Mucosa of descending colon (tissue), 3 donors: ENCODE data around the gene CEP57. TPM values are rescaled to one million over a fixed set of nuclear protein-coding genes. Genes with fewer than 3 reads are reported as not detected.

ENCODE experiments used
- ATAC-seq: fragments of 200-7000 bp; cut with Tn5 transposase; one replicate; pipeline ENCODE4 v1.9.1; 2020; ENCODE audit warnings: mild to moderate bottlenecking, moderate library complexity
- DNase-seq, 3 donors: peaks; one replicate each; pipeline ENCODE4 v3.0.0-alpha.2; 2020
- H3K36me3 ChIP-seq: fragments of 200-600 bp; one replicate; pipeline ENCODE4 v1.8.0; 2021; ENCODE audit warnings: low read depth, mild to moderate bottlenecking
- H3K4me1 ChIP-seq: fragments of 200-600 bp; one replicate; pipeline ENCODE4 v1.8.0; 2021; ENCODE audit warnings: low read depth, mild to moderate bottlenecking
- H3K4me3 ChIP-seq: fragments of 200-600 bp; one replicate; pipeline ENCODE4 v1.8.0; 2021; ENCODE audit warnings: mild to moderate bottlenecking
- H3K9me3 ChIP-seq: fragments of 200-600 bp; one replicate; pipeline ENCODE4 v1.8.0; 2021; ENCODE audit warnings: mild to moderate bottlenecking
- intact Hi-C, 2 donors: fragments of 100-400 bp; cut with DNase I in 1 of 2; cut with micrococcal nuclease in 1 of 2; formaldehyde crosslinking; loops; one replicate each; pipeline versions ENCODE4 v1.11.0 to v1.11.1; 2022; cut with DNase I, micrococcal nuclease
- long read RNA-seq, 2 donors: library from polyadenylated mRNA; unstranded; transcript quantifications; one replicate each; pipeline ENCODE4 v2.0.0, GENCODE V29; 2019 to 2021
- total RNA-seq, 3 donors: library from RNA; stranded (reverse); fragmentation: NEBNext Ultra II Directional in 2 of 3; extraction: Animal tissue kit (Norgen Biotek cat#: 25700) in 2 of 3; gene quantifications; one replicate each; pipeline versions ENCODE4 v1.2.1 to v1.2.4, GENCODE V29; 2021 to 2023
- TF ChIP-seq, protein P1 (sequence below): fragments of 200-600 bp; IDR thresholded peaks from one replicate; pipeline ENCODE4 v1.8.0; 2022; ENCODE audit warnings: antibody characterized with exemption, mild to moderate bottlenecking
- donor health status: DM: no; HTN: no; CAD: no; lungs with moderate emphysema.
- donor health status: DM: no; HTN: no; CAD: no.
- donor health status: DM: no; HTN: yes; CAD: no.

Gene CEP57
- 10 to 100 TPM; 29.7 to 35.1 (median 29.9) TPM for total RNA-seq
- long read RNA-seq, donor 1, transcript CEP57-202 (11 exons, 3,178 nt): major isoform, 19 of 31 reads
- long read RNA-seq, donor 1, partial matches to known transcripts: 2 of 31 reads
- long read RNA-seq, donor 1, other reads (novel, unspliced or antisense): 9 of 31 reads
- long read RNA-seq, donor 2, transcript CEP57-210 (7 exons, 2,084 nt): major isoform, 12 of 26 reads
- long read RNA-seq, donor 2, partial matches to known transcripts: 10 of 26 reads
- long read RNA-seq, donor 2, other reads (novel, unspliced or antisense): 2 of 26 reads

DNA sequence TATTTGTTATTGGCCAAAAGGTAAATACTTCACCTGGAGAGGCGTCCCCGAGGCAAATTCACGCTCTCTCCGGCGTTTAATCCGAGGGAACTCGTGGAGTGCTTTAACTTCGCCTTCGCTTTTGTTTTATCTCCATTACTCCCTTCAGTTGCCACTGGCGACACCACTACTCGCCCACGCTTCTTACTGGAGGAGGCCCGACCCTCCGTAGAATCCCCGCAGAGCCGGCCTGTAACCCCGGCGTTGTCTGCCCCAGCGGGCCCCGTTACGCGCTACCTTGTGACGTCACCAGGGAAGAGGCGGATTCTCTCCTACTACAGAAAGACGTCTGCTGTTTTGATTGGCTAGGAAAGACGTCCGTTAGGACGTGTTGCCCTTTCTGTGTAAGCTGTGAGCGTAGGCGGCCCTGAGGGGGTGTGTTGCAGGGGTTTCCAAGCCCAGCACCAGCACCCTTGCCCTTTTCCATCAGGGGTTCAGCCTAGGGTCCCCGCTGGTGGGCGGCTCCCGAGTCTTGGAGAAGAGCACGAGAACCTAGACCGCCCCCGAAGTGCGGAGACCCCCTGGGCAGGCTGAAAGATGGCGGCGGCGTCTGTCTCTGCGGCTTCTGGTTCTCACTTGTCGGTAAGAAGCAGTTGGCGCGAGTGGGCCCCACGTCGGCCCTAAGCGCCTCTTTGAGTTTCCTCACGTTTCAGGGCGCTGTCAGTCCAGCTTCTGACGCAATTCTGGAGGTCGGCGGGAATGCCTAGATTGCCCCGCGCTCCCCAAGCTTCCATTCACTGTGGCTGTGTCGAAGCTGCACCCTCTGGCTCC, at the start of gene CEP57:
CEP57 (plus strand) TSS at position 376 of the 810 bp plus-strand sequence; CDS start at position 577, 201 bp downstream.
- Histone ChIP-seq H3K4me3 (peak within 1 kb of the TSS; percentile 76), H3K36me3 (no peaks in the 10 kb centered on the region), H3K9me3 (no peaks in the 10 kb centered on the region), H3K4me1 (peaks cover 18% of the 10 kb centered on the region)
- intact Hi-C loops: no loop called here
- DNase-seq (peak; percentile 92 to 99 (median 94)), ATAC-seq (peak; percentile 85)
- TF ChIP-seq, protein P1, sequence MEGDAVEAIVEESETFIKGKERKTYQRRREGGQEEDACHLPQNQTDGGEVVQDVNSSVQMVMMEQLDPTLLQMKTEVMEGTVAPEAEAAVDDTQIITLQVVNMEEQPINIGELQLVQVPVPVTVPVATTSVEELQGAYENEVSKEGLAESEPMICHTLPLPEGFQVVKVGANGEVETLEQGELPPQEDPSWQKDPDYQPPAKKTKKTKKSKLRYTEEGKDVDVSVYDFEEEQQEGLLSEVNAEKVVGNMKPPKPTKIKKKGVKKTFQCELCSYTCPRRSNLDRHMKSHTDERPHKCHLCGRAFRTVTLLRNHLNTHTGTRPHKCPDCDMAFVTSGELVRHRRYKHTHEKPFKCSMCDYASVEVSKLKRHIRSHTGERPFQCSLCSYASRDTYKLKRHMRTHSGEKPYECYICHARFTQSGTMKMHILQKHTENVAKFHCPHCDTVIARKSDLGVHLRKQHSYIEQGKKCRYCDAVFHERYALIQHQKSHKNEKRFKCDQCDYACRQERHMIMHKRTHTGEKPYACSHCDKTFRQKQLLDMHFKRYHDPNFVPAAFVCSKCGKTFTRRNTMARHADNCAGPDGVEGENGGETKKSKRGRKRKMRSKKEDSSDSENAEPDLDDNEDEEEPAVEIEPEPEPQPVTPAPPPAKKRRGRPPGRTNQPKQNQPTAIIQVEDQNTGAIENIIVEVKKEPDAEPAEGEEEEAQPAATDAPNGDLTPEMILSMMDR: no peak

DNA sequence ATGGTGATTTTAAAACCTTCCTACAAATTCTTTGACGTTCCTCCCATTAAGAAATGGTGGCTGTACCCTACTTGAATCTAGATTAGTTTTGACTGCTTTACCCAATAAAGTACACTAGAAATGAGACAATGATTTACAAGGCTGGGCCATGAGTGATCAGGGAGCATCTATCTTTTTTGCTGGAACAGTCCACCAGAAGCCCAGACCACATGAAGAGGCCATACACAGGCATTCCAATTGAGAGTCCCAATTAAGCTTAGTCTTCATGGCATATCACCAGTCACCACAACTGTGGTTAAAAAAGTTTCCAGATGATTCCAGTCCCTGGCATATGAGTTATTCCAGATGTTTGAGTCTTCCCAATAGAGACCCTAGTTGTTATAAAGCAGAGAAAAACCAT, 40.2 kb upstream of the CEP57 start:
- TF ChIP-seq, protein P1: no peak
- no peaks in the 10 kb centered on the region for H3K9me3 ChIP-seq
- H3K4me3 ChIP-seq: no peak overlapping the region
- DNase-seq (no peak), ATAC-seq (no peak)
- intact Hi-C loops: no loop called here
- no peaks in the 10 kb centered on the region for H3K36me3 ChIP-seq
- H3K4me1 ChIP-seq: no peaks in the 10 kb centered on the region

DNA sequence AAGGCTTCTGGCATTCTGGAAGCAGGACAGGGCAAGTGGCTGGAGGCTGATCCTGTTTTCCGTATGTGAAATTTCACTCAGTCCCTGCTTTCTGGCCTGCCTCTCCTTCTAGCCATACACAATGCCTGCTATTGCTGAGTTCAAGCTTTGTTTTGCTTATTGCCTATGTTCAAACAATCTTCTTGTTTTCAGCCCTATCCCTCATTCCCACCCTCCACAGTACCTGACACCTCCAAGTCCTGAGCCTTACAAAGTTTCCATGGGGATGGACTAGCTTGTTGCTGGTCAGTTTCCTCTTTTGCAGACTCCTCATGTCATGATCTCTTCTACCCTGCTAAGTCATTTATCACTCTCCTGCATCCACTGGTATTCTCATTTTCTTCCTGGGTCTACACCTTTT, 38.8 kb upstream of the CEP57 start:
- H3K9me3 ChIP-seq: no peaks in the 10 kb centered on the region
- ATAC-seq (no peak), DNase-seq (no peak)
- TF ChIP-seq, protein P1: no peak
- H3K36me3 ChIP-seq: no peaks in the 10 kb centered on the region
- no peak overlapping the region for H3K4me3 ChIP-seq
- H3K4me1 ChIP-seq: no peaks in the 10 kb centered on the region
- intact Hi-C loops: no loop called here

DNA sequence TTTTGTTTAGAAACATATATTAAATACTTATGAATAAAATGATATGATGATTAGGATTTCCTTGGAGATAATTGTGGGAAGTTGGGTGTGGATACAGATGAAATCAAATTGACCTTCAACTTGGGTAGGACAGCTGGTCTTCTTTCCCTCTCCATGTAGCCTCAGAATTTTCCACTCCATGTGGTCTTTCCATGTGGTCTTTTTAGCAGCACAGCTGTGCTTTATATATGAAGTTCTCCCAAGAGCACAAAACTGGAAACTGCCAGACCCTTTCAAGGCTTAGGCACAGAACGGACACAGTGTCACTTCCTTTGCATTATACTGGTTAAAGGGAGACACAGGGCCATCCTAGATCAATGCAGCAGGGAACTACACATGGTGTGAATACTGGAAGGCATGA, 29.4 kb upstream of the CEP57 start:
- Histone ChIP-seq H3K36me3 (no peaks in the 10 kb centered on the region), H3K9me3 (no peaks in the 10 kb centered on the region), H3K4me3 (no peak overlapping the region), H3K4me1 (no peaks in the 10 kb centered on the region)
- intact Hi-C loops: loop anchor here (5.0 kb wide), 1 partner anchor 609 kb away; no protein-coding TSS in a partner anchor
- TF ChIP-seq, protein P1: no peak
- DNase-seq (no peak), ATAC-seq (no peak)

DNA sequence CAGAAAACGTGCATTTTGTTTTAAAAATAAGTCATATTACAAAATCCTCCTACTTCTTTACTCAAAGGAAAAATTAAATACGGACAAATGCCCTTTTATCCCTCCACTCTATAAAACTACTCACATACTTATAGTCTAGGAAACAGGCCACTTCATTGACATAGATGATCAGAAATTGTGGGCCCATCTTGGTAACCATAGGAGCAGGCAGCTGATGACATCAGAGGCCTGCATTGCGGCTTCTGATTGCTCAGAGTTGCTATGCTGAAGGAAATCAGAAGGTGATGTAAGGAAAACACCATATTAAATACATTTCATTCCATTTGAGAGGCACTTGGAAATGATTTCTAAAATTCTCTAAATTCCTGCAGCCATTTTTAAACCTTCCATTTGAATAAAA, 27.8 kb upstream of the CEP57 start:
- H3K4me1 ChIP-seq: no peaks in the 10 kb centered on the region
- no peaks in the 10 kb centered on the region for H3K9me3 ChIP-seq
- no peaks in the 10 kb centered on the region for H3K36me3 ChIP-seq
- intact Hi-C loops: loop anchor here (5.0 kb wide), 1 partner anchor 610 kb away; no protein-coding TSS in a partner anchor
- ATAC-seq: no peak
- TF ChIP-seq, protein P1: no peak
- DNase-seq: no peak
- no peak overlapping the region for H3K4me3 ChIP-seq
